ENCODE results near the gene COL25A1. TPM values are rescaled to one million over a fixed set of nuclear protein-coding genes. Genes with fewer than 3 reads are reported as not detected.
"Not testable (repeated sequence)": the region's sequence is repeated elsewhere in the genome, so short reads cannot be mapped to it uniquely, and the experiment has no call there.

The COL25A1 gene
- total RNA-seq, 1 experiment from 2014 or later: 2.1 TPM

GRCh38 chr4:109157205-109157604 is 145.3 kb downstream of the COL25A1 start:
- no peaks in the 10 kb centered on the region for H3K36me3 ChIP-seq (replicated peaks; ENCODE audit: control insufficient read depth, insufficient read depth, low read length)

GRCh38 chr4:109156356-109156755 is 146.1 kb downstream of the COL25A1 start:
- no peak for DNase-seq
- H3K36me3 ChIP-seq (replicated peaks; ENCODE audit: control insufficient read depth, insufficient read depth, low read length): no peaks in the 10 kb centered on the region
- H3K27me3 ChIP-seq (ENCODE audit: control insufficient read depth, insufficient read depth, low read length): no peaks in the 10 kb centered on the region
- no peak overlapping the region for H3K4me3 ChIP-seq (ENCODE audit: insufficient read depth, low read depth, low read length)

More at GRCh38 chr4:109157205-109157604, 145.3 kb downstream of the COL25A1 start:
- no peak for DNase-seq
- H3K27me3 ChIP-seq (ENCODE audit: control insufficient read depth, insufficient read depth, low read length): no peaks in the 10 kb centered on the region
- H3K4me3 ChIP-seq (ENCODE audit: insufficient read depth, low read depth, low read length): no peak overlapping the region

DNA sequence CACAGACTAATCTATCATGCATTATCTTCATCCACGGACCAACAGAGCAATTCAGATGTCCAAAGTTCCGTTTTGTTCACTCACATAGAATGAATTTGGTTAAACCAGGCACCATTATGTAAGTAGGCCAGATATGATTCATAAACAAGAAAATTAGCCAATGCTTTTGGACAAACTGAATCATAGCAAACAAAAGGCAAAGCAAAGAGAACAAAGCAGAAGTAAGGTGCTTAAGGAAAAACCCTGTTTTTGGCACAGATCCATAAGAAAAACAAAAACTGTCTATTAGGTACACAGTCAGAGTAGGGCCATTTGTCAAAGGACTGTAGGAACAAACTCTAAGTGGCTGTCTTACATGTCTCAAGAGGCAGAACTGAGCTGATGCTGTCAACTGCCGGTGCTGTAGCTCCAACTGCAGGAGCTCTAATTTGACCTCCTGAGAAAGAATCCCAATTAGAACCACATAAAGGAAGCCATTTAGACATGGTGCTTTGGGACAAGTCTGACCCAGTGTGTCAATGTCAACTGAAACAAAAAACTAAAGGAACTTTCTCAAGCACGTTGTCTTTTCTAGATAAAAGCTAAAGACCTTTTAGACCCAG is 146.7 kb downstream of the COL25A1 start:
- Histone ChIP-seq H3K27me3 (ENCODE audit: control insufficient read depth, insufficient read depth, low read length) (no peaks in the 10 kb centered on the region), H3K4me3 (ENCODE audit: insufficient read depth, low read depth, low read length) (no peak overlapping the region), H3K36me3 (replicated peaks; ENCODE audit: control insufficient read depth, insufficient read depth, low read length) (no peaks in the 10 kb centered on the region)
- no peak for DNase-seq

DNA sequence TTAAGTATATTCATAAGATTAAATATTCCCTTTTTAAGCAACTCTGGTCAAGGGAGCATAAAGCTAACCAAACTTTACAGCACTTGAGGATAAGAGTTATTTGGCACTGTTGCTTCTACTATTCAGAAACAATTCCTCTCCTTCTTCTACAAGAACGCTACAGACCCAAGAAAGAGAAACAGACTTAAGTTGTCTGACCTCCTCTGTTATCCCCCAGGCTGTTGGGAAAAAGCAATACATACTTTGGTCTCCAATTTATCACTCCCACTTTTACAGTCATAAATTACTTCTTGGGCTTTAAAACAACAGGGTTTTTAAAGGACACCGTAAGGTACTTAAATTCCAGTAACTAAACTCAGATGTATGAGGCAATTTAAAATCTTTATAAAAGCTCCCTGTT is 147.4 kb downstream of the COL25A1 start:
- no peak overlapping the region for H3K4me3 ChIP-seq (ENCODE audit: insufficient read depth, low read depth, low read length)
- DNase-seq: no peak
- H3K27me3 ChIP-seq (ENCODE audit: control insufficient read depth, insufficient read depth, low read length): no peaks in the 10 kb centered on the region
- no peaks in the 10 kb centered on the region for H3K36me3 ChIP-seq (replicated peaks; ENCODE audit: control insufficient read depth, insufficient read depth, low read length)

DNA sequence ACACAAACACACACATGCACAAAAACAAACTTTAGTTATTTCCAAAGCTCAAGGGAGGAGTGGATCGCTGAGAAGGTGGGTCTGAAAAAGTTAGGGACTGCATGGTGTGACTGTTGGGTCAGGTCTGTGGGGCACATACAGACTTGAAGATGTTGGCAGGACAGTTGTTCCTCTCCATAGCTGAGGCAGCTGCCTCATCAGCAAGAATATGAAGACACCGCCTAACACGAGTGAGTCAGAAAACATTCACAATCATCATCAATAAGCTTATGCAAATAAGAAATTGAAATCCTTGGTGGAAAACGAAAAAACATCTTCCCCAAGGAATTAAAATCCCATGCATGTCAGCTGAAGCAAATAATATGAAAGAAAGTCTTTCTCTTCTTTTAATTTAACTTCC is 148.0 kb downstream of the COL25A1 start:
- H3K4me3 ChIP-seq (ENCODE audit: insufficient read depth, low read depth, low read length): no peak overlapping the region
- no peaks in the 10 kb centered on the region for H3K36me3 ChIP-seq (replicated peaks; ENCODE audit: control insufficient read depth, insufficient read depth, low read length)
- no peak for DNase-seq
- no peaks in the 10 kb centered on the region for H3K27me3 ChIP-seq (ENCODE audit: control insufficient read depth, insufficient read depth, low read length)

GRCh38 chr4:109149836-109150235 is 152.6 kb downstream of the COL25A1 start:
- Histone ChIP-seq H3K27me3 (ENCODE audit: control insufficient read depth, insufficient read depth, low read length) (no peaks in the 10 kb centered on the region), H3K36me3 (replicated peaks; ENCODE audit: control insufficient read depth, insufficient read depth, low read length) (no peaks in the 10 kb centered on the region), H3K4me3 (ENCODE audit: insufficient read depth, low read depth, low read length) (no peak overlapping the region)
- DNase-seq: no peak

GRCh38 chr4:109148577-109149075 is 153.8 kb downstream of the COL25A1 start:
- H3K27me3 ChIP-seq (ENCODE audit: control insufficient read depth, insufficient read depth, low read length): no peaks in the 10 kb centered on the region
- DNase-seq: no peak
- no peaks in the 10 kb centered on the region for H3K36me3 ChIP-seq (replicated peaks; ENCODE audit: control insufficient read depth, insufficient read depth, low read length)
- no peak overlapping the region for H3K4me3 ChIP-seq (ENCODE audit: insufficient read depth, low read depth, low read length)

- Histone ChIP-seq H3K4me3 (ENCODE audit: insufficient read depth, low read depth, low read length) (no peak overlapping the region), H3K27me3 (ENCODE audit: control insufficient read depth, insufficient read depth, low read length) (no peaks in the 10 kb centered on the region), H3K36me3 (replicated peaks; ENCODE audit: control insufficient read depth, insufficient read depth, low read length) (no peaks in the 10 kb centered on the region)
- DNase-seq: no peak
Observed at GRCh38 chr4:109147135-109147534, 155.3 kb downstream of the COL25A1 start.

DNA sequence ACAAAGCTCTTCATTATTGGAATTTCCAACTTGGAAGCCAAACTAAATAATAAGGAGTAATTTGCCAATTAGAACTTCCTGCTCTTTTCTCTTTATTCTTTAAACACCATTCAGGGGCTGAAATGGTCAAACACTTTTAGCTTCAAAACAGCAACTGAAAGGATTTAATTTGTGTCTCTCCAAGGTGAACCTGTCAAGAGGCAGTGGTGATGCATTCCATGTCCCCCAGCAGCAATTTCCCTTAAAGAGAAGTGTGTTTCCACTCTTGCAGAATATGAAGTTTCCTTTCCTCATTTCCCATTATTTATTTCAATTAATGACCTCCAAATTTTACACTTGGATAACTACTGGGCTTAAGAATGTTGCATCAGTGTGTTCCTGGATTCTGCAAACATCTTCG is 156.0 kb downstream of the COL25A1 start:
- no peak overlapping the region for H3K4me3 ChIP-seq (ENCODE audit: insufficient read depth, low read depth, low read length)
- no peak for DNase-seq
- no peaks in the 10 kb centered on the region for H3K27me3 ChIP-seq (ENCODE audit: control insufficient read depth, insufficient read depth, low read length)
- no peaks in the 10 kb centered on the region for H3K36me3 ChIP-seq (replicated peaks; ENCODE audit: control insufficient read depth, insufficient read depth, low read length)

- H3K4me3 ChIP-seq (ENCODE audit: insufficient read depth, low read depth, low read length); H3K27me3 ChIP-seq (ENCODE audit: control insufficient read depth, insufficient read depth, low read length); DNase-seq; H3K36me3 ChIP-seq (replicated peaks; ENCODE audit: control insufficient read depth, insufficient read depth, low read length): not testable (repeated sequence)
Observed at GRCh38 chr4:109138125-109138524, 164.3 kb downstream of the COL25A1 start.

DNA sequence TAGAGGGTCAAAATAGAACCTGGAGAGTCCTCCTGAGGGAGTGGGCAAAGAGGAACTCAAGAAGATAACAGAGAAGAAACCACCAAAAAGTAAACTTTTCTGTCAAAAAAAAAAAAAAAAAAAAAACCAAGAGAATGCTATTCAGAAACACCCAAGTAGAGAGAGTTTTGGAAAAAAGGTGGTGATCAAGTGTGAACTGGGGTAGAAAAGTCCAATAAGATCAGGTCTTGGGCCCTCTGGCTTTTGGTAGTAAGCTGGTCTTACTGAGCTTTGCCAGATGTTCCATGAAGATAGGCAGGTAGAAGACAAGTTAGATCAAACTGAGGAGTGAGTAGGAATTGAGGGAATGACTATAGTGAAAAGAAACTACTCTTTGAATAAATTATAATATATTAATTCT is 167.5 kb downstream of the COL25A1 start:
- no peak for DNase-seq
- no peaks in the 10 kb centered on the region for H3K27me3 ChIP-seq (ENCODE audit: control insufficient read depth, insufficient read depth, low read length)
- no peaks in the 10 kb centered on the region for H3K36me3 ChIP-seq (replicated peaks; ENCODE audit: control insufficient read depth, insufficient read depth, low read length)
- H3K4me3 ChIP-seq (ENCODE audit: insufficient read depth, low read depth, low read length): no peak overlapping the region

DNA sequence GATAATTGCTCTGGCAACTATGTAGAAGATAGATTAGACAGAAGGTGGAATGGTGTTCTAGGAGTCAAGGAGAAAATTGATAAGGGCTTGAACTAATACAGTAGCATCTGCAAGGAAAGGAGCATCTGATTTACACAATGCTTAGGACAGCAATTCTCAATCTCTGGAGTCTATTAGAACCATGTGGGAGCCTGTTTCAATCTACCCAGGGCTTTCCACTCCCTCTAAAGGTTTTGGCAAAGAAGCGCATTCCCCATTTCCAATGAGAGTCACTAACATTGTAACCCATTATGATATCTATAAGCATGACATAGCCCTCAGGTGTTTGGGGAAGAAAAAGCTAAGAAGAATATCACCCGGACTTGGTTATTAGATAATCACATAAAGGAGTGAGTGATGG is 168.2 kb downstream of the COL25A1 start:
- H3K36me3 ChIP-seq (replicated peaks; ENCODE audit: control insufficient read depth, insufficient read depth, low read length): no peaks in the 10 kb centered on the region

GRCh38 chr4:109131559-109131958 is 170.9 kb downstream of the COL25A1 start:
- H3K27me3 ChIP-seq (ENCODE audit: control insufficient read depth, insufficient read depth, low read length): no peaks in the 10 kb centered on the region
- no peaks in the 10 kb centered on the region for H3K36me3 ChIP-seq (replicated peaks; ENCODE audit: control insufficient read depth, insufficient read depth, low read length)
- H3K4me3 ChIP-seq (ENCODE audit: insufficient read depth, low read depth, low read length): no peak overlapping the region
- no peak for DNase-seq

More for the DNA sequence above, 168.2 kb downstream of the COL25A1 start:
- no peak for DNase-seq
- no peak overlapping the region for H3K4me3 ChIP-seq (ENCODE audit: insufficient read depth, low read depth, low read length)
- H3K27me3 ChIP-seq (ENCODE audit: control insufficient read depth, insufficient read depth, low read length): no peaks in the 10 kb centered on the region

GRCh38 chr4:109128589-109128988 is 173.9 kb downstream of the COL25A1 start:
- Histone ChIP-seq H3K27me3 (ENCODE audit: control insufficient read depth, insufficient read depth, low read length) (no peaks in the 10 kb centered on the region), H3K36me3 (replicated peaks; ENCODE audit: control insufficient read depth, insufficient read depth, low read length) (no peaks in the 10 kb centered on the region), H3K4me3 (ENCODE audit: insufficient read depth, low read depth, low read length) (no peak overlapping the region)
- DNase-seq: no peak

GRCh38 chr4:109127866-109128265 is 174.6 kb downstream of the COL25A1 start:
- DNase-seq: no peak
- Histone ChIP-seq H3K27me3 (ENCODE audit: control insufficient read depth, insufficient read depth, low read length) (no peaks in the 10 kb centered on the region), H3K36me3 (replicated peaks; ENCODE audit: control insufficient read depth, insufficient read depth, low read length) (no peaks in the 10 kb centered on the region), H3K4me3 (ENCODE audit: insufficient read depth, low read depth, low read length) (no peak overlapping the region)

DNA sequence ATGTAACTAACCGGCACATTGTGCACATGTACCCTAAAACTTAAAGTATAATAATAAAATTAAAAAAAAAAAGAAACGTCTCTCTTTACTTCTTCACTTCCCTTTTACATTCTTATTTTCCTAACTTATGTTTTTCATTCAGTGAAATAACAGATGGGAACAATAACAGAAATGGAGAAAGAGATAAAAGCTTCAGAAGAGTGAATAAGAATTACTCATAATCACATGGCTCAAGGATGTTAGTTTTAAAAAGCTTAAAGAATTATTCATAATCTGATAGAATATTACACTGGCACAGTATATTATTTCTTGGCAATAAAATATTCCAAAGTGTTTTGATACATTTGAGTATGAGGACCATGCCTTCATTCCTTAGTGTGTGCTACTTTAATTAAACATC is 175.6 kb downstream of the COL25A1 start:
- Histone ChIP-seq H3K36me3 (replicated peaks; ENCODE audit: control insufficient read depth, insufficient read depth, low read length) (no peaks in the 10 kb centered on the region), H3K27me3 (ENCODE audit: control insufficient read depth, insufficient read depth, low read length) (no peaks in the 10 kb centered on the region), H3K4me3 (ENCODE audit: insufficient read depth, low read depth, low read length) (no peak overlapping the region)
- no peak for DNase-seq
